Left ventricle myocardium inferior (tissue), 1 donor: ENCODE results near the gene JARID2. TPM values are rescaled to one million over a fixed set of nuclear protein-coding genes. Genes with fewer than 3 reads are reported as not detected.
A peak's percentile ranks its signal among the peaks of the same experiment; 100 is the strongest.

Experiments
- DNase-seq: peaks from one replicate; pipeline ENCODE4 v3.0.0-alpha.2; 2020
- H3K27ac ChIP-seq: fragments of 200-600 bp; replicated peaks from 2 replicates; pipeline ENCODE4 v1.8.0; 2021
- H3K27me3 ChIP-seq: fragments of 200-600 bp; 2 replicates; pipeline ENCODE4 v1.8.0; 2021; ENCODE audit warnings: low read depth
- H3K36me3 ChIP-seq: fragments of 200-600 bp; 2 replicates; pipeline ENCODE4 v1.8.0; 2021
- H3K4me1 ChIP-seq: fragments of 200-600 bp; 2 replicates; pipeline ENCODE4 v1.8.0; 2021
- H3K4me3 ChIP-seq: fragments of 200-600 bp; 2 replicates; pipeline ENCODE4 v1.8.0; 2021; ENCODE audit warnings: mild to moderate bottlenecking, moderate library complexity
- H3K9me3 ChIP-seq: fragments of 200-600 bp; replicated peaks from 2 replicates; pipeline ENCODE4 v1.8.0; 2021
- intact Hi-C: fragments of 100-400 bp; cut with micrococcal nuclease; formaldehyde crosslinking; loops from one replicate; pipeline ENCODE4 v1.11.0; 2022
- total RNA-seq: library from RNA; stranded (reverse); fragmentation: NEBNext Ultra II Directional; extraction: Animal tissue kit (Norgen Biotek cat#: 25700); gene quantifications from one replicate; pipeline ENCODE4 v1.2.1, GENCODE V29; 2021
- TF ChIP-seq, protein P1 (sequence below): fragments of 200-600 bp; IDR thresholded peaks from 2 replicates; pipeline ENCODE4 v1.8.0; 2021; ENCODE audit warnings: antibody characterized with exemption, mild to moderate bottlenecking, borderline replicate concordance
- donor health status: DM: no; HTN: yes; CAD: no; lungs with severe emphysema.

The JARID2 gene
- total RNA-seq, 1 donor from 2014 or later = 6.5 TPM

DNA sequence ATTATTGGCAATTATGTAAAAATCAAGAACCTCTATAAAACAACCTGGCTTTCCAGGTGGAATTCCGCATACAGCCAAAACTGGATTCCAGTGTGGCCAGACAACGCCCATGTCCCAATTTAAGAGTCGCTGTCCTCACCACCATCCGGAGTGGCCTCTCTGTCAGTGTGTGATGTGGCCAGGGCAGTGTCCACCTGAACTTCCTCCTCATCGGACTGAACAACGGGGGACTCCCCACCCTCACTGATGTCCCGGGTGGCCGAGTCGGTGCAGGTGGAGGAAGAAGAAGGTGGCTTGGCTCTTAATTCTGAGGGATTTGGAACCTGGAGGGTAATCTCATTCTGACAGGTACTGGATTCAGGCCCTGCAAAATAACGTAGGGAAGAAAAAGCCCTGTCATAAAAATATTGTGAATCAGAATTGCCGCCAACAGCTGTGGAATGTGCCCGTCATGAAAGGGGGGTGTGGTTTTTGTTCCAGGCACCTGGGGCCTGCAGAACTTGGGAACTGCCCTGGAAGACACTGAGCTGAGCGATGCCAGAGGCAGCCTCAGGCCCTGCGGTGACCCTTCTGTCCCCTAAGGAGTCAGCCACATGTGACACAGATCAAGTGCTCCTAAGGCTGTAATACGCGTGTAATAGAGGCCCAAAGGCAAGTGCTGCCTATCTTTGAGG is 277.1 kb downstream of the JARID2 start:
- TF ChIP-seq, protein P1, sequence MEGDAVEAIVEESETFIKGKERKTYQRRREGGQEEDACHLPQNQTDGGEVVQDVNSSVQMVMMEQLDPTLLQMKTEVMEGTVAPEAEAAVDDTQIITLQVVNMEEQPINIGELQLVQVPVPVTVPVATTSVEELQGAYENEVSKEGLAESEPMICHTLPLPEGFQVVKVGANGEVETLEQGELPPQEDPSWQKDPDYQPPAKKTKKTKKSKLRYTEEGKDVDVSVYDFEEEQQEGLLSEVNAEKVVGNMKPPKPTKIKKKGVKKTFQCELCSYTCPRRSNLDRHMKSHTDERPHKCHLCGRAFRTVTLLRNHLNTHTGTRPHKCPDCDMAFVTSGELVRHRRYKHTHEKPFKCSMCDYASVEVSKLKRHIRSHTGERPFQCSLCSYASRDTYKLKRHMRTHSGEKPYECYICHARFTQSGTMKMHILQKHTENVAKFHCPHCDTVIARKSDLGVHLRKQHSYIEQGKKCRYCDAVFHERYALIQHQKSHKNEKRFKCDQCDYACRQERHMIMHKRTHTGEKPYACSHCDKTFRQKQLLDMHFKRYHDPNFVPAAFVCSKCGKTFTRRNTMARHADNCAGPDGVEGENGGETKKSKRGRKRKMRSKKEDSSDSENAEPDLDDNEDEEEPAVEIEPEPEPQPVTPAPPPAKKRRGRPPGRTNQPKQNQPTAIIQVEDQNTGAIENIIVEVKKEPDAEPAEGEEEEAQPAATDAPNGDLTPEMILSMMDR = no peak
- Histone ChIP-seq H3K27me3 (no peaks in the 10 kb centered on the region), H3K36me3 (peaks cover 67% of the 10 kb centered on the region), H3K27ac (peak overlapping the region; percentile 47), H3K4me1 (peaks cover 18% of the 10 kb centered on the region), H3K4me3 (no peak overlapping the region), H3K9me3 (no peaks in the 10 kb centered on the region)
- intact Hi-C loops = no loop called here
- DNase-seq = no peak

DNA sequence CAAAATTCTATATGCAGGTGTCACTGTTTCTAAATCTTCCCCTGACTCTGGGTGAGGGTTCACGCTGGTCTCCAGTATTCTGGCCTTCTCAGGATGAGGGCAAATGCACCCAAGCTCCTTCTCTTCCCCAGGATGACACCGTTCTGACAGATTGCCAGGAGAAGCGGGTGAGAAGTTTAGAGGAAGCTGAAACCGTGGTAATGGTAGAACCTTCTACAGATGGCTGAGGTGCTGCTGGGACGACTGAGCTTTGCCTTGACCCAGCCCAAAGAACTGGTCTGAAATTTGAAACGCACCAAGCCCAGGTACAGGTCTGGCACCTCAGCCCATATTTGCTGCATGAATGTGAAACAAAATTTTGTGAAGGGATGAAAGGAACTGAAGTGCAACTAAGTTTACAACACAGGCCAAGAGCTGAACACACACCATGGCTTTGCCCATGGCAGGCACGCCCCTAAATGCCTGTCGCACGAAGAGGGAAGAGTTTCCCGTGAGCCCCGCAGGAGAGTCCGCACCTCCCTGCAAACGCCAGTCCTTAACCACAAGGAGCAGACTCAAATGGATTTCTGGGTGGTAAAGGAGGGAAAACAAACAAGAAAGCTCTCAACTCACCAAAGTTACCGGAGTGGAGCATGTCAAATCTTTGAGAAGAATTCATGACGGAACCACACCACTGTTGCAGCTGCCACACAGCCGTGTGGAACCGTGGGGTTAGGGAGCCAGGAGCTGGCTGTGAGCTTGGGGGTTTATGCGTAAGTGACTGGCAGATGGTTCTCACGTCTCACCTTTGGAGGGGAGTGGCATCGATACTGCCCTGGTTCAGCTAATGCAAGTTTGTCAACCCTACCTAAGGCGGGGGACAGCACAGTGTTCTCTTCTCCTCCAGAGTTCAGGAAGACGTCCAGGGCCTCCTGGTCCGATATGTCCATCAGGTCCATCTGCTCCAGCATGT is 278.1 kb downstream of the JARID2 start:
- Histone ChIP-seq H3K36me3 (peaks cover 67% of the 10 kb centered on the region), H3K9me3 (no peaks in the 10 kb centered on the region), H3K4me3 (no peak overlapping the region), H3K27ac (peak overlapping the region; percentile 47), H3K27me3 (no peaks in the 10 kb centered on the region), H3K4me1 (peaks cover 18% of the 10 kb centered on the region)
- no peak for DNase-seq
- intact Hi-C loops = no loop called here
- TF ChIP-seq, protein P1 = no peak

DNA sequence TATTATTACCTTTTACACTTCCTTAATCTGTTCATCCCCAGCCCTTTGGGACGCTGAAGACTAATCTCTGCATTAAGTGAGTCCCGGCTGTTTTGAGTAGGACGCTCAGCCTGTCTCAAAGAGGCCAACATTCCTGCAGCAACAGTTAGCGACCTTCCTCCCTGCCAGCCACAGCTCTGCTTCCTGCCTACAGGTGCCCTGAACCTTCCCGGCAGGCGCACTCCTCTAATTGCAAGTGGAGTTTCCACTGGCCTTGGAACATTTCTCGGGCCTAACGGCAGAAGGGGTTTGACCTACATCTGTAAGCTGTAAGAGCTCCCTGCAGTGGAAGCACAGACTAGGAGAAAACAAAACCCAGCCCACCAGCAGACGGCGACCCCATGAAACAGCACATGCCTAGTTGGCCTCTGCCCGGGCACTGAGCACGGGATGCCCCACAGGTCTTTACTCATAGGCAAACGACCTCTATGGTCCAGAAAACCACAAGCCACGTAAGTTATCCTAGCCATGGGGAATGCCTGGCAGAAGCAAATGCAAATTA is 279.1 kb downstream of the JARID2 start:
- no peaks in the 10 kb centered on the region for H3K27me3 ChIP-seq
- peaks cover 59% of the 10 kb centered on the region for H3K36me3 ChIP-seq
- H3K27ac ChIP-seq = no peak overlapping the region
- no peaks in the 10 kb centered on the region for H3K9me3 ChIP-seq
- intact Hi-C loops = no loop called here
- peaks cover 18% of the 10 kb centered on the region for H3K4me1 ChIP-seq
- no peak for DNase-seq
- TF ChIP-seq, protein P1 = no peak
- H3K4me3 ChIP-seq = no peak overlapping the region

DNA sequence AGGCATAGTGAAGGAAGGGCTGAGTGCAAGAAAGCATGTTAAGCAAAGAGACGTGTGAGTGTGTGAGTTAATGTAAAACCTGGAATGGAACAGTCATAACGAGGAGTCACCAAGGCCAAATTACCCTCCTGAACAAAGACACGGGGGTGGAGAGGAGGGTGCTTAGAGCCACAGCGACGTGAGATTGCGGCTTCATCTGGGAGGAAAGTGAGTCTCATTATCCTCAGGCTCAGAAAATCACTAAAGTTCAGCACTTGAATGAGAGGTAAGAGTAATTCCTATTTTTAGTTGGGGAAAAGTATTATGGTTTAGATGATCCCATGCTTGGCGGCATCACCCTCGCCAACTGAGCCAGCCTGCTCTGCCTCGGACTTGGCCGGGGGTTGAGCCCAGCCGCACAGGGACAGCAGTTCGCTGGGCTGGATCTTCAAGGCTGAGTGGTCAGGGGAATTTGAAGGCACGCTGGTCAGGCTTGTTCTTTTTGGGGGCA is 280.4 kb downstream of the JARID2 start:
- Histone ChIP-seq H3K9me3 (no peaks in the 10 kb centered on the region), H3K36me3 (peaks cover 46% of the 10 kb centered on the region), H3K27ac (no peak overlapping the region), H3K27me3 (no peaks in the 10 kb centered on the region), H3K4me1 (peaks cover 18% of the 10 kb centered on the region), H3K4me3 (no peak overlapping the region)
- TF ChIP-seq, protein P1 = no peak
- intact Hi-C loops = no loop called here
- no peak for DNase-seq

DNA sequence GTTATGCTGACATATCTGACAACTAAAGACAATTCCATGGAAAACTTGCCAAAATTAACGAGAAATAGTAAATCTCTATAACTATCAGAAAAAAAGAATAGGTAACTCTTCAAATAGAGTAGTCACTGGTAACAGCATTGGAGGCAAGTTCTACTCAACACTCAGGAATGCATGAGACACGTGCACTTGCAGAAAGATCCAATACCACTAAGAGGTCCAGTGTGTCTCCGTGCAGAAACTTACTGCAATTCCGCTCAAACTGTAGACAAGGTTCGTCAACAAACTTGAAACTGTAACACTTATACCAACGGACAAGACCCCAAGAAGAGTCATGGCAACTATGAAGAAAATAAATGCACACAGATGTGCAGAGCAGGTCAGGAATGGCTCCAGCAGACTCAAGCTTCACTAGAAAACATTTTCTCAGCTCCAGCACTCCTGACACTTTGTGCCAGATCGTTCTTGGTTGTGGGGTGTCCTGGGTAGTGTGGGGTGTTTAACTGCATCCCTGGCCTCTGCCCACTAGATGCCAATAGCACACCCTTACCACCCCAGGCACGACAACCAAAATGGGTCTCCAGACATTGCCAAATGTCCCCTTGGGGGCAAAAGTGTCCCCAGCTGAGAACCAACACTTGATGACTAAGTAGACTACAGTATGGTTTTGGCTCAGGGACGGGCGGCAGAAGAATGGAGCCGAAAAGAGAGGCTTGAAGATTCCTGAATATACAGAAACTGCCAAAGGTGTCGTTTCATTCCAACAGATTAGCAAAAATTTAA is 282.2 kb downstream of the JARID2 start:
- no peaks in the 10 kb centered on the region for H3K27me3 ChIP-seq
- H3K4me1 ChIP-seq = peaks cover 8% of the 10 kb centered on the region
- TF ChIP-seq, protein P1 = no peak
- H3K36me3 ChIP-seq = peaks cover 36% of the 10 kb centered on the region
- no peaks in the 10 kb centered on the region for H3K9me3 ChIP-seq
- H3K4me3 ChIP-seq = no peak overlapping the region
- DNase-seq = no peak
- intact Hi-C loops = no loop called here
- no peak overlapping the region for H3K27ac ChIP-seq
